ENCODE data around the gene ZNF316. TPM values are rescaled to one million over a fixed set of nuclear protein-coding genes. Genes with fewer than 3 reads are reported as not detected.

The ZNF316 gene
- polyA plus RNA-seq, 3 donors = 0.66 to 41.1 (median 1.2) TPM

- Histone ChIP-seq H4K20me1 (ENCODE audit: insufficient read depth, low read length) (peaks cover 94% of the 10 kb centered on the region), H3K27me3 (ENCODE audit: control insufficient read depth in 2 of 2, insufficient read depth in 2 of 2, low read length in 2 of 2) (no peaks in the 10 kb centered on the region), H3K4me1 (ENCODE audit: control insufficient read depth in 1 of 2, insufficient read depth in 2 of 2, low read length in 2 of 2) (peaks cover 4 to 12% of the 10 kb centered on the region in 2 donors), H3K4me2 (replicated peaks; ENCODE audit: extremely low read depth, low read length, poor library complexity, severe bottlenecking) (no peak overlapping the region), H3K79me2 (ENCODE audit: insufficient read depth, low read length) (peaks cover 40% of the 10 kb centered on the region), H3K9ac (ENCODE audit: insufficient read depth, low read length, poor library complexity, severe bottlenecking) (no peak overlapping the region), H2AFZ (ENCODE audit: insufficient read depth, low read depth, low read length, poor library complexity, severe bottlenecking) (no peak overlapping the region), H3K9me3 (replicated peaks in 1 of 2; ENCODE audit: control insufficient read depth in 1 of 2, insufficient read depth in 1 of 2, low read length in 2 of 2) (peaks cover 0 to 11% of the 10 kb centered on the region in 2 donors), H3K36me3 (replicated peaks in 1 of 2; ENCODE audit: control insufficient read depth in 1 of 2, insufficient read depth in 2 of 2, low read length in 2 of 2) (peaks cover 81 to 99% of the 10 kb centered on the region in 2 donors), H3K27ac (ENCODE audit: low read depth in 1 of 2, low read length in 2 of 2) (no peak overlapping the region), H3K4me3 (replicated peaks in 1 of 3; ENCODE audit: low read depth in 2 of 3, low read length in 3 of 3) (no peak overlapping the region)
- Mint-ChIP-seq H3K27me3 (ENCODE audit: low read depth in 3 of 3) (peaks cover 0 to 3% (median 0%) of the 10 kb centered on the region in 3 donors), H3K9me3 (peaks cover 4 to 26% (median 10%) of the 10 kb centered on the region in 7 donors), H3K4me3 (no peak overlapping the region), H3K4me1 (peaks cover 14% of the 10 kb centered on the region), H3K27ac (peak overlapping the region in 1 of 7 donors; percentile 78), H3K36me3 (peaks cover 87 to 100% of the 10 kb centered on the region in 2 donors)
- 97% methylated on average over 20 of the region's 21 CpGs for WGBS (ENCODE audit: insufficient coverage)
- no peak for TF ChIP-seq CTCF (IDR thresholded peaks at IDR 0.05)
- no peak for DNase-seq
- intact Hi-C loops (cut with micrococcal nuclease) = loop anchor here in 1 of 2 donors (5.0 kb wide), 1 partner anchor 63 kb away; the partner anchor contains the start of gene ZNF12
These were observed 7.0 kb downstream of the ZNF316 start for GRCh38 chr7:6643915-6644625.

DNA sequence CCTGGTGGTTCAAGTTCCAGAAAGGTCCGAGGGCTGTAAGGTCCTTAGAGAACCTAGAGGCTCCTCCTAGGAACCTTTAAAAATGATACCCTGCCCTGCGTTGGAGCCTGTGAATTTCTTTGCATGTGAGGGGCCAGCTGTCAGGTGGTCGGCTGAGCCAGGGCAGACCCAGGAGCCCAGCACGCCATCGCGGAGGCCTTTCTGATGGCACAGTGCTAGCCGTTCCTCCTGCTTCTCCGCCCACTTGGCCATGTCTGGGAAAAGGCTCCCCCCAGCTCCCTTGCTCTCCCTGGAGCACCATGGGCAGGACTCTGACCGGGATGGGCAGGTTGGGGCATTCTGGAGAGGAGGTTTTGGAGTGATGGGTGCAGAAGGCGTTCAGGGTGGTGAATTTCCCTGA is 7.6 kb downstream of the ZNF316 start:
- WGBS (ENCODE audit: insufficient coverage) = 100% methylated on average over 6 of the region's 10 CpGs
- Histone ChIP-seq H3K36me3 (replicated peaks in 1 of 2; ENCODE audit: control insufficient read depth in 1 of 2, insufficient read depth in 2 of 2, low read length in 2 of 2) (peaks cover 87 to 99% of the 10 kb centered on the region in 2 donors), H3K4me3 (replicated peaks in 1 of 3; ENCODE audit: low read depth in 2 of 3, low read length in 3 of 3) (no peak overlapping the region), H3K79me2 (ENCODE audit: insufficient read depth, low read length) (peaks cover 34% of the 10 kb centered on the region), H4K20me1 (ENCODE audit: insufficient read depth, low read length) (peaks cover 94% of the 10 kb centered on the region), H3K9me3 (replicated peaks in 1 of 2; ENCODE audit: control insufficient read depth in 1 of 2, insufficient read depth in 1 of 2, low read length in 2 of 2) (peaks cover 2 to 17% of the 10 kb centered on the region in 2 donors), H3K27me3 (ENCODE audit: control insufficient read depth in 2 of 2, insufficient read depth in 2 of 2, low read length in 2 of 2) (no peaks in the 10 kb centered on the region), H2AFZ (ENCODE audit: insufficient read depth, low read depth, low read length, poor library complexity, severe bottlenecking) (no peak overlapping the region), H3K9ac (ENCODE audit: insufficient read depth, low read length, poor library complexity, severe bottlenecking) (no peak overlapping the region), H3K27ac (ENCODE audit: low read depth in 1 of 2, low read length in 2 of 2) (no peak overlapping the region), H3K4me2 (replicated peaks; ENCODE audit: extremely low read depth, low read length, poor library complexity, severe bottlenecking) (no peak overlapping the region), H3K4me1 (ENCODE audit: control insufficient read depth in 1 of 2, insufficient read depth in 2 of 2, low read length in 2 of 2) (peaks cover 0 to 5% of the 10 kb centered on the region in 2 donors)
- DNase-seq = no peak
- peaks cover 0 to 3% (median 0%) of the 10 kb centered on the region in 3 donors for H3K27me3 Mint-ChIP-seq (ENCODE audit: low read depth in 3 of 3)
- H3K27ac Mint-ChIP-seq = no peak overlapping the region
- peaks cover 4 to 31% (median 17%) of the 10 kb centered on the region in 7 donors for H3K9me3 Mint-ChIP-seq
- H3K4me1 Mint-ChIP-seq = peaks cover 8% of the 10 kb centered on the region
- intact Hi-C loops (cut with micrococcal nuclease) = loop anchor here in 1 of 2 donors (5.0 kb wide), 1 partner anchor 63 kb away; the partner anchor contains the start of gene ZNF12
- H3K4me3 Mint-ChIP-seq = no peak overlapping the region
- TF ChIP-seq CTCF (IDR thresholded peaks at IDR 0.05) = no peak
- H3K36me3 Mint-ChIP-seq = peaks cover 86 to 100% of the 10 kb centered on the region in 2 donors

Measured in CD14-positive monocyte (primary cell).